CD4-positive, alpha-beta T cell treated with Interferon alpha-2 for 1 hour (primary cell): Measurements from ENCODE around the gene GHRL.

Experiments
- DNase-seq, 2 donors: peaks; one replicate each; pipeline ENCODE4 v3.0.0-alpha.2; 2020 to 2022

The GHRL gene, protein sequence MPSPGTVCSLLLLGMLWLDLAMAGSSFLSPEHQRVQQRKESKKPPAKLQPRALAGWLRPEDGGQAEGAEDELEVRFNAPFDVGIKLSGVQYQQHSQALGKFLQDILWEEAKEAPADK

GRCh38 chr3:10292505-10293419 is at the start of gene GHRL:
Gene GHRL, minus strand, starts transcription at chr3:10292947. Its CDS starts 2,767 bp downstream, at chr3:10290180.
- DNase-seq: peak; percentile 15 to 63

- DNase-seq: no peak
Measured at GRCh38 chr3:10341901-10342398, 49.2 kb upstream of the GHRL start.

GRCh38 chr3:10340476-10340875 is 47.7 kb upstream of the GHRL start:
- no peak for DNase-seq

DNA sequence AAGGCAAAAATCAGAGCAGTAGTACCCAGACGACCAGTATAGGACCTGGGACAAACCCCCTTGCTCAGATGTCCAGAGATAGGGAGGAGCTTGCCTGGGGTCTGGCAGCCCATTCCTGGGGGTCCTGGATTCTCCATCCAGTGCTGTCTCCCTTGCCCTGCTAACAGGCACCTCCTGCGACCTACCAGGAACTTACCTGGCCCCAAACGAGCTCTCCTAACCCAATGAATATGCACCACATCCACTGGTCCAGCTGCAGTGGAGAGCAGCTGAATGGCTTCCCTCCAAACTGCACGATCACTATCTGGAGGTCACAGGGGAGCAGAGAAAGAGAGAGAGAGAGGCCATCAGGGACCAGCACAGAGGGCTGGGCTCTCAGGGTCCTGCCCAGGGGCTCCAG is 47.3 kb upstream of the GHRL start:
- no peak for DNase-seq

DNA sequence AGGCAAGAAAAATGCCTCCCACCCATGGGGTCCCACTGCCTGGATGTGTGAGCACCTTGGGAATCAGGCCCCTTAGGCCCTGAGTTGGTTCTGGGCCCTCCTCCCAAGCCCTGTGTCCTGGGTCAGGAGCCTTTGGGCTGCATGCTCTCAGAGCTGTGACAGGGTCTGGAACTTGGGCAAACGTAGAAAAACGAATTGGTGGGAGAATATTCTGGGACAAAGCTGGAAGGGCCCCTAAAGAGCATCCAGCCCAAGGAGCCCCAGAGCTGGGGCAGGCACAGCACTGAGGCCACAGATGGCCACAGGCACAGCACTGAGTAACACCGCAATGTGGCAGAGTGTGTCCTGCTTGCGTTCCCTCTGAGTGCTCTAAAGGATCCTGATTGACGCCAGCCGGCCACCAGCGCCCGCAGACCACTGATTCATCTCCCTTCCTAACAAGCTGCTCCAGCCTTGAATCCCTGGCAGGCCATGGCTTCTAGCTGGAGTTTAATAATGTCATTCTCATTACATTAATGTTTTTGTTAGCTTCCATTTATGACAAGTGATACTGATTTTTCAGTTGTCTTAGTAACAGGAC is 46.7 kb upstream of the GHRL start:
- no peak for DNase-seq

- DNase-seq: no peak
Measured at GRCh38 chr3:10338591-10339353, 46.0 kb upstream of the GHRL start.

- no peak for DNase-seq
Measured at GRCh38 chr3:10338164-10338470, 45.4 kb upstream of the GHRL start.

GRCh38 chr3:10337323-10338163 is 44.8 kb upstream of the GHRL start:
- DNase-seq: no peak

GRCh38 chr3:10336761-10337160 is 44.0 kb upstream of the GHRL start:
- DNase-seq: no peak

- no peak for DNase-seq
Measured at GRCh38 chr3:10335871-10336622, 43.3 kb upstream of the GHRL start.

DNA sequence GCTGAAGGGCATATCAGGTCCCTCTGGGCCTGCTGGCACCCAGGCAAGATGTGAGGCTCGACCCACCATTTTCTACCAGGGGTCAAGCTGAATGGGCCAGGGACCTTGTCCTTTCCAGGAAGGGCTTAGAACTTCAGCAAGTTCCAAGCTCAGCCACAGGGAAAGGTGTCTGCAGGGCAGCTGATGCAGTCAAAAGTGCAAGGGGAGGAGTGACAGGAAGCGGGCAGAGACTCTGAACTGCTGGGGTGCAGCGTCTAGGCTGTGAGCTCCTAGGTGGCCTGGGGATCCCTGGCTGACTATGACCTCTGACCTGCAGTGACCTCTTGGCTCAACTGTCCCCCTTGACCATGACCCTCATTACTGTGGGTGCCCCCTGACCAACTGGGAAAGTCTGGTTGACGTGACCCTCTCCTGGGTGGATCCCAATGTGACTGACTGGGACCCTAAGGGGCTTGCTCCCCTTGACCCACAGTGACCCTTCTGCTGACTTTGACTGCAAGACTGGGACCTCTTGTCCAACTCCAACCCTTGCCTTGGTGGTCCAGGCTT is 42.5 kb upstream of the GHRL start:
- DNase-seq: no peak

GRCh38 chr3:10334459-10334858 is 41.7 kb upstream of the GHRL start:
- DNase-seq: no peak

GRCh38 chr3:10334042-10334441 is 41.3 kb upstream of the GHRL start:
- DNase-seq: no peak

- DNase-seq: no peak
Measured at GRCh38 chr3:10333349-10333650, 40.6 kb upstream of the GHRL start.

- DNase-seq: no peak
Measured at GRCh38 chr3:10332481-10333348, 40.0 kb upstream of the GHRL start.

- DNase-seq: no peak
Measured at GRCh38 chr3:10331320-10331719, 38.6 kb upstream of the GHRL start.

DNA sequence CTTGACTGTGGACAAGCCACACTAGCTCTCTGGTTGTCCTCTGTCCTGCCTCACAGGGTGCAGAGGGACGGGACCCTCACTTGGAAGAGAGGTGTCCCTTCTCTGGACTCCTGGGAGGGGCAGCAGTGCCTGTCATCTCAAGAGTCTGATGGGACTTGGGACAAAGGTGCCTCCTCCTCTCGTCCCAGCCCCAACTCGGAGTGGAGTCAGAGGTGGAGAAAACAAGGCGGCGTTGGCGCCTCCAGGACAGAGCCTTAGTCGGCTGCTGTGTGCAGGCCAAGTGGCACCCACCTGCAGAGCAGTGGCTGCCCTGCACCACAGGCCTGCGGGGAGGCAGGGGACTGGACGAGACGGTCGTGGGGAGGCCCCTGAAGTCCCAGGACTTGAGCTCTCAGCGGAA is 37.6 kb upstream of the GHRL start:
- no peak for DNase-seq

DNA sequence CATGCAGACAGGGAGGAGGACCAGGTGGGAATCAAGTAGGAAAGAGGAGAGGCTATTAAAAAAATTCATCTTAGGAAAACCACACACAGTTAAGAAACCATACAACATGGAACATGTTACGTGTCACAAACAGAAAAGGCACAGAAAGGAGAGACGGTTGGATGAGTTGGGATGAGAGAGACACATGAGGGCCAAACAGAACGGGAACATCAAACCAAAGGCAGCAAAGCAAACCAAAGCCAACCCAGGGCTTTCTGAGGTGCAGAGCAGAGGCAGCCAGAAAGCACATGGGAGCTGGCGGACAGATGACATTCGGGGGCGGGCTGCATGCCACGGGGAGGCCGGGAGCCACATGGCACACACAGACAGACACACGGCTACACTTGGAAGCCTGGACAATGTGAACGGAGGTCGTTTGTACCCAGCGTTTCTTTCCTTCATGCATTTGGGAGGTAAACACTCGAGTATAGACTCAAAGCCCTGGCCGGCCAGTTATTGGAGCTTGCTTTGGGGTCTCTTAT is 36.8 kb upstream of the GHRL start:
- DNase-seq: no peak

DNA sequence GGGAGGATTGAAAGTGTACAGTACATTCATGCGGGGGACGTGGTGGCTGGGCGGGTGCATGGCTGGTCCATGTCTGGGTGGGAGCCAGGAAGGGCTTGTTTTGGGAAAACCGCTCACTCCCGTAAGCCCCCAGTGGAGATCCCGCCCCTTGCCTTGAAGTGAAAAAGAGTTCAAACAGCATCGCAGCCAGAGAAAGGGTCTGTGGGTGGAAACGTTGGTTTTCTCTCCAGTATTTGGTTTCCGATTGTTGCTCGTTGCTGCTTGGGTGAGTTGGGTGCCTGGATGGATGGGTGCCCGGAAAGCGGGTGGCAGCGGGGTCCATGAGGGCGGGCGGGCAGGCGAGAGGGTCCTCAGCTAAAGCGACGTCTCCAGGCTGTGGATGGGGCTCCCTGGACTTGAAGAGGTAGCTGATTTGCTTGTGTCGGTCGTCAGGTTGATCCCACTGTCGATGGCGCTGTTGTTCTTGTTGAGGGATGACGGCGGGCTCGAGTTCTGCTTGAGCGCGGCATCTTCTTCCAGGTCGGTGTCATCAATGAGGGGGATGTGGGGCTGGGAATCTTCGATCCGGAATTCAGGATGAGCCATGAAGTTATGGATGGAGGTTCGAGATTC is 35.8 kb upstream of the GHRL start:
- DNase-seq: no peak

DNA sequence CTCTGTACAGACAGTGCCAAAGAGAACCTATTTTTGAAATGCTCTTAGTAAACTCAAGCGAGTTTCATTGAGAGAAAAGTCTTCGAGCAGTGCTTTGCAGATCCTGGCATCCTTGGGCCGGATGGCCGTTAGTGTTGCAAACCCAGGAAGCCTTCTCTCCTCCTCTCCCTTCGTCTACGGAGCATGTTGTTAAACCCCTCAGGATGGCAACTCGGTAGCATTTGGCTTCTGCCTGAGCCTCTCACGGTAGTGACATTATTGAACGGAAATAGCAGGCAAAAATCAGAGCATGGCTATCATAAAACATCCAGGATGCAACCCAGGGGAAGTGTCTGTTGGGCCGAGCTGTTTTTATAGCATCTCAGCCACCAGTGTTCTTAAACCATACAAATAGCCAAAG is 34.8 kb upstream of the GHRL start:
- no peak for DNase-seq
